GM18867 (cell line): Measurements from ENCODE around the gene SPSB4.
"Not testable (repeated sequence)": the region's sequence is repeated elsewhere in the genome, so short reads cannot be mapped to it uniquely, and the experiment has no call there.

Experiments
- ATAC-seq: cut with Tn5 transposase; IDR thresholded peaks from one replicate; pipeline ENCODE4 v1.9.1; 2021; ENCODE audit warnings: mild to moderate bottlenecking, moderate library complexity; ENCODE audit not compliant: unreplicated experiment

The SPSB4 gene

DNA sequence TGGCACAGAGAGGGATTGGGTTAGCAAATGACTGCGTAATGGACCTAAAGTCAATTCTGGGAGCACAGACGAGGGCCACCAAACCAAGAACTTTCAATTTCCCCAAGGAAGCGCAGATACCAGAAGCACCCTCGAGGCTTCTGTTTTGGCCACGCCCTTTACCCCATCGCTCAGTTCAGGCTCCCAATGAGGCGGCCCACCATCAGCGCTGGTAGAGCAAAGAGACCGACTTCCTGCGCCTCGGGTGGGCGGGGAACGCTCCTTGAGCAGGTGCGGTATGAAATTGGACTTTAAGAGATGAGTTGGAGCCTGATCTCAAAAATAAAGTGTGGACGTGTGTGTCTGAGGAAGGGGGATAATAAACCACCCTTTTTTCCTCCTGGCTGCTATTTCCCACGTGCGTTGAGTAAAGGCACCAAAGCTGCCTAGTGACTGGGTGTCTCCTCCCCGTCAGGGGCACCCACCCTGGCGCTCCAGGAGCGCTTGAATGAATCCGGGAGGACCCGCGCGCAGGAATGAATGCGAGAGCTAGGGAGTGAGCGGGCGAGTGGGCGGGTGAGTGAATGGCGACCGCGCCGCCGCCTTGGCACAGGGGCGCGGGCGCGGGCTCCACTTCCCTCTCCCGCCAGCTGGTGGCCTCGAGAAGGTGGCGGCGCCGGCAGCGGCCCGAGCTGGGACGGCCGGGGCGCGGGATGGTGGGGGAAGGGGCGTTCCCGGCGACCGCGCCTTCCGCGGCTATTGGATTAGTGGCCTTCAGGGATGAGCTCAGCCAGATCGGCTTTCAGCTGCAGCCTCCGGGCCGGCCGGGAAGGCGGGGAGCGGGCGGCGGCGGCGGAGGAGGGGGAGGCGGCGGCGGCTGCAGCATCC is at the start of gene SPSB4:
Gene SPSB4 (plus strand): TSS at position 772 of the 867 bp plus-strand sequence. CDS start 14,758 bp downstream, outside the sequence.
- peak; percentile 52 for ATAC-seq

DNA sequence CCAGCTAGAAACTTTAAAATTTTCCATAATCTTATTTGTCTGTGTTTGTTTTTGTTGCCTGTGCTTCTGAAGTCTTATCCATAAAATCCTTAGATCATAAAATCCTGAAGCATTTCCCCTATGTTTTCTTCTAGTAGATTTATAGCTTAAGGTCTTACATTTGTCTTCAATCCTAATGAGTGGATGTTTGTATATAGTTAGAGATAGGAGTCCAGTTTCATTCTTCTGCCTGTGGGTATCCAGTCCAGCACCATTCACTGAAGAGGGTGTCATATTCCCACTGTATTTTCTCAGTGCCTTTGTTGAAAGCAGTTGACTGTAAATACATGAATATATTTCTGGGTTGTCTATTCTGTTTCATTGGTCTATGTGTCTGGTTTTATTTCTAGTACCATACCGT is 44.8 kb upstream of the SPSB4 start:
- ATAC-seq, result no peak

DNA sequence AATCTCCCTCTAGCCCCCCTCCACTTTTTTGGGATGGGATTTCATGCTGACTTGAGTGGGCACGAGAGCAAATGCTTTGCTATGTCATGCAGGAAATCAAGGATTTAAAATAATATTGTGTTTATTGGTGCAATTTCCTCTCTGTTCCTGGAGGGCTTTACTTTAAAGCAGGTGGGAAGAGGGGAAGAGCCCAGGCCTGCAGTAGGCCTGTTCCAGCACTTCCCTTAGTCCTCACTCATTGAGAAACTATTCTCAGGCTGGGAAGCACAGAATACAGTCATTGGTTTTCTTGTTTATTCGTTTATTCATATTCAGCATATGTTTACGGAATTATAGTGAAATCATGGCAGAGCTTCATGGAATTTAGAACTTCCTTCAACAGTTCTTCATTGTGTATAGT is 41.7 kb upstream of the SPSB4 start:
- ATAC-seq, result no peak

DNA sequence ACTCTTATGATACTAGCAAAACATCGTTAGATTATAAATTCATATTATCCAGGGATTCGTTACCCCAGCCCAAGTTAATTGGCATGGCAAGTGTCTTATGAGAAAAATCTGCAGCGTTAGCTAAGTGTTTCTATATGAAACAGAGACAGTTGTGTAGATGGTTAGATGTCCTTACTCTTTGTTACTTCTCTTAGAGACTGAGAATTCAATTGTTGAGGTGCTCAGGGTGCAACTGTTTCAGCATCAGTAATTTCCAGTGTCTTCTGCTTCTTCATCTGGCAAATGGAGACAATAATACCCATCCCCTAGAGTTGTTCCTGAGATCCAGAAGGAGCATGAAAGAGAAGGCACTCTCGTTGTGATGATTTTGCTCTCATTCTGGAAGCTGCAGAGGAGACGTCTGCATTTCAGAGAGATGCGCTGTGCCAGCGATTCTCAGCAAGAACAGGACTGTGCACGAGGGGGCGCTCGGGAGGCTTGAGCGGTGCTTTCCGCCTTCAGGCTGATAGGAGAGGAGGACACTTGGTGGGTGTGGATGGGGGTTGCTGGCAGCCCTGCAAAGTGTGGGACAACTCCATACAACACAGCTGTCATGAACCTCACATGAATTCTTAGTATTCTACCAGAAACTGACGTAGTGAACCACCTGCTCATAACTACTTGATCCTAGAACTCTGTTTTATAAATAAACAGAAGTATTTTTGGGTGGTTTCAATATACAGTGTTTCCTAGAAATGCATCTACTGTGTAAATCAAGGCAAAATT is 39.7 kb upstream of the SPSB4 start:
- ATAC-seq, result peak; percentile 90

DNA sequence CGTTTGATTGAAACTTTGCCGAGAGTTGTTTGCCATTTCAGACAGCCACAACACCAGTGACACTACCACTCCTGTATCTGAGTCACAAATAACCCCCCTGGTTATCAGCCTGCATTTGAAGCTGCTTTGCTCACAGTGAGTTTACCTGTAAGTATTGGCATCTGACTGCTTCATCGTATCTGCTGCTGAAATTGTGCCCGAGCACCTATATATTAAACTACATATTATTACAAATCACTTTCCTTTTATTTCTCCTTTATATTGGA is 39.2 kb upstream of the SPSB4 start:
- ATAC-seq, result no peak

DNA sequence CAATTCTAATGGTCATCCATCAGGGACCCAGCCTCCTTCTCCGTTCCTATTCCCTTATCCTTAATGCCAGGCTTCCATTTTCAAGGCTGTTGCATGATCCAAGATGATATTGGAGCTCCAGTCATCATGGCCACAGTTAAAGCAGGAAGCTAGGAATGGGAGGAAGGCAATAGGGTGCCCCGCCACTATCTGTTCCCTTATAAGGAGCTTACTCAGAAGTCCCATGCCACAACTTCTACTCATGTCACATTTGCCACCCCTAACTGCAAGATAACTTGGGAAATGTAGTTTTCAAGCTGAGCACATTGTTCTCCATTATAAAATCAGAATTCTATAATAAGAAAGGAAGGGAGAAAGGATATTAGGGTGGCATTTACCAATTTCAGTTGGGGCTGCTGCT is 38.6 kb upstream of the SPSB4 start:
- ATAC-seq, result no peak

DNA sequence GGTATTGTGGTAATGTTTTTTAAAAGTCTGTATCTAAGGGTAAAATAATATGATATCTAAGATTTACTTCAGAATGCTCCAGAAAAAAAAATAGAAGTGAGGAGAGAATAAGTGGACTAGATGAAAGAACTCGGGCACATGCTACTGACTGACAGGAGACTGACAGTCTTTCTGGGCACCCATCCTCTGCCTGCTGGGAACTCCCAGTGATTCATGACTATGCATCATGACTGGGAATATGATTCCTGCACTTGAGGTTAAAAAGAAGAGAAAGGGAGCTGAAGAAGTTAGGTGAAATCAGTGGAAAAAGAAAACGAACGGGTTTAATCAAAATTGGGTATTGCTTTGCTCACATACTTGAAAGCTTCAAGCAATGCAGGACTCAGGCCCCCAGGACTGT is 35.7 kb upstream of the SPSB4 start:
- ATAC-seq, result no peak

DNA sequence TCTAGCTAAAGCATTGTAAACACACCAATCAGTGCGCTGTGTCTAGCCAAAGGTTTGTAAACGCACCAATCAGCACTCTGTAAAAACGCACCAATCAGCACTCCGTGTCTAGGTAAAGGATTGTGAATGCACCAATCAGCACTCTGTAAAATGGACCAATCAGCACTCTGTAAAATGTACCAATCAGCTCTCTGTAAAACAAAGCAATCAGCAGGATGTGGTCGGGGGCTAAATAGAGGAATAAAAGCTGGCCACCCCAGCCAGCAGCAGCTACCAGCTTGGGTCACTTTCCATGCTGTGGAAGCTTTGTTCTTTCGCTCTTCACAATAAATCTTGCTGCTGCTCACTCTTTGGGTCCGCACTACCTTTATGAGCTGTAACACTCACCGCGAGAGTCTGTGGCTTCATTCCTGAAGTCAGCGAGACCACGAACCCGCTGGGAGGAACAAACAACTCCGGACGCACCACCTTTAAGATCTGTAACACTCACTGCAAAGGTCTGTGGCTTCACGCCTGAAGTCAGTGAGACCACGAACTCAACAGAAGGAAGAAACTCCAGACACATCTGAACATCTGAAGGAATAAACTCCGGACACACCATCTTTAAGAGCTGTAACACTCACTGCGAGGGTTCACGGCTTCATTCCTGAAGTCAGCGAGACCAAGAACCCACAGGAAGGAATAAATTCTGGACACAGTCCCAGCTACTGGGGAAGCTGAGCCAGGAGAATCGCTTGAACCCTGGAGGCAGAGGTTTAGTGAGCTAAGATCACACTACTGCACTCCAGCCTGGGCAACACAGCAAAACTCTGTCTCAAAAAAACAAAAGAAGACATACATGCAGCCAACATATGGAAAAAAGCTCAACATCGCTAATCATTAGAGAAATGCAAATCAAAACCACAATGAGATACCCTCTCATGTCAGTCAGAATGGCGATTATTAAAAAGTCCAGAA is 33.5 kb upstream of the SPSB4 start:
- not testable (repeated sequence) for ATAC-seq

DNA sequence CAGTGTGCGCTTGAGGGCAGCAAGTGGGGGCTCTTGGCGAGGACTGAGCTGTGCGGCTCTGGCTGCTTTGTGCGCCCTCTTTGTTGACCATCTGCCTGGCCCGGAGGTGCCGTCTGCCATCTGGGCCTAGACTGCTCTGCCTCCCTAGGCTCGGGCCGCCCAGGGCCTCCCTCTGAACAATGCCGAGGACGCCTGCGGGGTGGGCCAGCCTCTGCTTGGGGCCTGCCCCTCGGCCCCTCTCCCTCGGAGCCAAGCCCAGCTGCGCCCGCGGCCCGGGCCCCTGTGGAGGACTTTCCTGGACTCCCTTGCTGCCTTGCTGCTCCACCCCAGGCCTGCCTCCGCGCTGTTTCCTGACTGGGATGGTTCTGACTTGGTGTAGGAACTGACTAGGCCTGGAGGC is 31.9 kb upstream of the SPSB4 start:
- no peak for ATAC-seq

DNA sequence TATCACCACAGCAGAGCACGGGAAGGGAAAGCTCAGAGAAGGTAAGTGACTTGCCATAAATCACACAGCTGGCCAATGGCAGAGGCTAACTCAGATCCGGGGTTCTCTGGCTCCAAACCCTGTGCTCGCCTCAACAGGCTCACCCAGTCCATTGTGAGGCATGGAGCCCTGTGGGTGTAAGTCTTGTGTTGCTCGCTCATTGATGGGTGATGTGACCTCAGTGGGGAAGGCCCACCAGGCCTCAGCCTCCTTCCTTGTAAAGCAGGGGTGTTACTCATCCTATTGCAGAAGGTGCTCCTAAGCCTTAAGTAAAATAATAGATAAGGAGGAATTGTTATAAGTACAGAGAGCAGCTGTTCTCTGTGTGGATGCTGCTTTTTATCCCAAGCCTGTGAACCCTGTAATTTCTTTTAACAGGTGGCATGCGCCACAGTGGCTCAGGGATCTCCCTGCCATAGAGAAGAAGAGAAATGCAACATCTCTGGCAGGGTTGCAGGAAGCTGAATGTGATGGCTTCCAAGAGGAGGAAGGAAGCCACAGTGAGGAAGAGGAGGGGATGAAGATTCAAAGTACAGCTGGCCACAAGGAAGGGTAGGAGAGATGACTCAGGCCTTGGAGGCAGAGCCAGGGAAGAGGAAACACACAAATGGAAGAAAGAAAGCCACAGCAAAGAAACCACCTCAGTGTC is 30.9 kb upstream of the SPSB4 start:
- no peak for ATAC-seq

DNA sequence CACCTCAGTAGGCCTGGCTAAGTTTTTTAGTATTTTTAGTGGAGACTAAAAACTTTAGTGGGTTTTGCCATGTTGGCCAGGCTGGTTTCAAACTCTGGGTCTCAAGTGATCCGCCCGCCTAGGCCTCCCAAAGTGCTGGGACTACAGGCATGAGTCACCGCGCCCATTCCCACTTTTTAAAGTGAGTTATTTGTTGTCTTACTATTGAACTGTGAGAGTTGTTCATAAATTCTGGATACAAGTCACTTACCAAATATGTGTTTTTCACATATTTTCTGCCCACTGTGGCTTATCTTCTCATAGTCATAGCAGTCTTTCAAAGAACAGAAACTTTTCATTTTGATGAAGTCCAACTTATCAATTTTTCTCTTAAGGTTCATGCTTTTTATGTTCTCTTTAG is 29.9 kb upstream of the SPSB4 start:
- no peak for ATAC-seq

DNA sequence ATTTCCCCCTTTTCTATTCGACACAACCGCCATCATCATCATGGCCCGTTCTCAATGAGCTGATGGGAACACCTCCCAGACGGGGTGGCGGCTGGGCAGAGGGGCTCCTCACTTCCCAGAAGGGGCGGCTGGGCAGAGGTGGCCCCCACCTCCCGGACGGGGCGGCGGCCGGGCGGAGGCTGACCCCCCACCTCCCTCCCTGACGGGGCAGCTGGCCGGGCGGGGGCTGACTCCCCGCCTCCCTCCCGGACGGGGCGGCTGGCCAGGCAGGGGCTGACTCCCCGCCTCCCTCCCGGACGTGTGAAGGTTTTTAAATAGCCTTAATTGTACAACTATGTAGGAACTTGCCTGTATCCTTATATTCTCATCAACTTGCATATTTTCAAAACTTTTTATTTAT is 20.9 kb upstream of the SPSB4 start:
- ATAC-seq, result no peak

DNA sequence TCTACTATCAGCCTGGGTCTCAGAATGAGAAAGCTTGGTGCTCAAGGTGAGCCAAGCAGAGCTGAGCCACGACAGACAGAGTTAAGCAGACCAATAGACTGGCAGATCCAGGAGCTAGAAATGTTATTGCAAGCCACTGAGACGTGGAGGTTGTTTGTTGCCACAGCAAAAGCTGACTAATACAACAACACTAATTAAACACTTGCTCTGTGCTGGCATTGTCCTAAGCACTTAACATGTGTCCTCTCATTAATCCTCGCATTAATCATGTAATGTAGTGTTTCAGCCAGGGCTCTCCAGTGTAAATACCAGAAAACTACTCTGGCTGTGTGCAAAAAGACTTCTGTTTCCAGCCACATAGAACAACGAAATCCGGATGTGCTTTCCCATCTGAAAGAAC is 11.6 kb upstream of the SPSB4 start:
- ATAC-seq, result no peak

DNA sequence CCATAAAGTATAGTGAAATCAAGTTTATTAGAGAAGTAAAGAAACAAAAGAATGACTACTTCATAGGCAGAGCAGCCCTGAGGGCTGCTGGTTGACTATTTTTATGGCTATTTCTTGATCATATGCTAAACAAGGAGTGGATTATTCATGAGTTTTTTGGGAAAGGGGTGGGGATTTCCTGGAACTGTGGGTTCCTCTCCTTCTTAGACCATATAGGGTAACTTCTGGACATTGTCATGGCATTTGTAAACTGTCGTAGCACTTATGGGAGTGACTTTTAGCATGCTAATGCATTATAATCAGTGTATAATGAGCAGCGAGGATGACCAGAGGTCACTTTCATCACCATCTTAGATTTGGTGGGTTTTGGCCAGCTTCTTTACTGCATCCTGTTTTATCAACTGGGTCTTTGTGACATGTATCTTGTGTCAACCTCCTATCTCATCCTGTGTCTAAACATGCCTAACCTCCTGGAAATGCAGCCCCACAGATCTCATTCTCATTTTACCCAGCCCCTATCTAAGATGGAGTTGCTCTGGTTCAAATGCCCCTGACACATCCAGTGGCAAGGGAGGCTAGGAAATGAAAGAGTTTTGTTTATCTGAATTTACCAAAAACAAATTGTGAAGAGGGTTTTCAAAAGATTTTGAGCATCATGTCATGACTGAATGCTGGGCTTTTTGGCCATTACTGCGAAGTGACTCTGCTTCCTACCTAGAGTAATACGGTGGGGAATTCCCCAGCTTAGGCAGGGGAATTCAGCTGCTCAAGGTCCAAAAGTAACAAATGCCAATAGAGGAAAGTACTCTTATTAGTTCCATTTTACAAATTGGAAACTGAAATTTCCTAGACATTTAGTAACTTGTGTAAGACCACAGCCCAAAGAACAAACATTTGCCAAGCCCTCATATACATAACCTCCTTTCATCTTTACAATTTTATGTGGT is 6.2 kb upstream of the SPSB4 start:
- no peak for ATAC-seq

DNA sequence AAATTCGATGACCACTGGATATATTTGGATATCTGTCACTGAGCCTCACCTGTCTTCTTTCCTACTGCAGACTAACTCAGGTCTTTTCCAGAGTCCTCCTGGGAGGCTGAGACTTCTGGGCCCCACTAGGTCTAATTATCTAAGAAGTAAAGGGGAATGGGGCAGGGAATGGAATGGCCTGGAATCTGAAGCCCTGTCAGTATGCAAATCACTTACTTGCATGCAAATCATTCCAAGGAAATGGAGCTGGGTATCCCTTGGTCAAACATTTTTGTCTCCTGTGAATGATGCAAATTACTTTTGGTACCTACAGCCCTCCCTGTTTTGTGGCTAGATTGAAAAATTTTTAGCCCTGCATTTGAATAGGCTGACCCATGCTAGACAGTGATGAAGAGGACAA is 5.3 kb upstream of the SPSB4 start:
- no peak for ATAC-seq

DNA sequence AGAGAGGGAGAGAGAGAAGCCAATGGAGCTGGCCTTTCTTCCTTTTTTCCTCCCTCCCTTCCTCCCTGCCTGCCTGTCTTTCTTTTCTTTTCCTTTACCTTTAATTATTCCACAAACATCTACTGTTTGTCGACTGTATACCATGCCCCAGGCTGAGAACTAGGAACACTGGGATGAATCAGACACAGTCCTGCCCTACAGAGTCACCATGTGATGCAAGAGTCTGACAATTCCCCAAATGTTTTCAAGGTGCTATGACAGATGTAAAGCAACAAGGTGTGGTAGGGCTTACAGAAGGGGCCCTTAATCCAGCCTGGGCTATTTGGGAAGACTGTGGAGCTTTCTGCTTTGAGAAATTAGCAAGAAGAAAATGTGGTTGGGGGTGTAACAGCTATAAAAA is 4.0 kb upstream of the SPSB4 start:
- no peak for ATAC-seq

DNA sequence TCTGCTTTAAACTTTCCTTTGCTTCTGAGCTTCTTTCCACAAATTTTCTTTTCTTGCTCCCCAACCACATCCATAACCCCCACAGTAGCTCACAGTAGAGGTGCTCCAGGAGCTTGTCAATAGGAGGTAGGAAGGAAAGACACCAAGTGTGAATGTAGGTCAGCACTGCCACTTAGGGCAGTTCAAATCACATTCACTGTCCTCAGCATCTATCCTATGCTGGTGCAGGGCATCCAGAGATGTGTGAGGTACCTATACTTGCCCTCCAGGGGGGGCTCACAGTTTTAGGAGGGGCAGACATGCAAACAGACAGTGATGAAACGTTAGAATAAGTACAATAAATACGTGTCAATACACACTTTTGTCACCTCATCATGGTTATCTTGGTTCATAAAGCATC is 1.5 kb upstream of the SPSB4 start:
- no peak for ATAC-seq

DNA sequence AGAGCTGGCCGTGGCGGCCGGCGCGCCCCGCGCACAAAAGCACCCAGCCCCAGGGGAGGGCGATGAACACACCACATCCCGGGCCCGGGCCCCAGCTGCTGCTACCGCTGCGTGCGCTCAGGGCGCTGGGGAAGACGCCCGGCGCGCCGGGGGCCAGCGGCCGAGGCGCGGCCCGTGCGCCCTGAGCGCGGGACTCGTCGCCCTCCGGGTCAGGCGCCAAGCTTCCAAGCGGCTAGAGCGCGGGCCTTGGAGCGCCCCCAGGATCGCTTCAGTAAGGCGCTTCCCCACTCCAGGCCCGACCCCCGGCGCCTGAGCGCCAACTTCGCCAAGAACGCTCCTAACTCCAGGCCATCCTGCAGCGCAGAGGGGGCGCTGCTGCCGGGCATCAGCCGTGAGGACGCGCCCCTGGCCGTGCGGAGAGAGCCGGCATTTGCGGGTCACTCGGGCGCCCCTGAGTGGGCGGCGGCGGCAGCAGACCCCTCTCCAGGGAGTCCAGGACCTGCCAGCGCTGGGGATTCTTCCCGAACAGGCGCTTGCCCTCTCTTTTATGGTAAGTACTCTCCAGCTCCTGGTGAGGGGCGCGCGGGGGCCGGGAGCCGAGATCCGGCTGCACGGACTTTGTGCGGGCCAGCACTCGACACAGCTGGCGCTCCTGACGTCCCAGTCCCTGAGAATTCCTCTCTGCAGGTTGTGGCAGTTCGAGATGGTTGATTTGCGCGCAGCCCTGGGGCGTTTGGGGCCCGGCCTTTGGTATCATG is 475 bp downstream of the SPSB4 start:
- ATAC-seq, result peak; percentile 19
